HG02852 (cell line): ENCODE measurements around the gene SLC2A8.
A peak's percentile ranks its signal among the peaks of the same experiment; 100 is the strongest.

Experiments used
- ATAC-seq: cut with Tn5 transposase; IDR thresholded peaks from one replicate; pipeline ENCODE4 v1.9.1; 2021; ENCODE audit warnings: mild to moderate bottlenecking, moderate library complexity; ENCODE audit not compliant: unreplicated experiment

Gene SLC2A8

GRCh38 chr9:127426756-127427155 lies 29.8 kb downstream of the SLC2A8 start:
- ATAC-seq = no peak

GRCh38 chr9:127428348-127428747 lies 31.4 kb downstream of the SLC2A8 start:
- ATAC-seq = no peak

- ATAC-seq = no peak
Observed at GRCh38 chr9:127430415-127430814, 33.4 kb downstream of the SLC2A8 start.

DNA sequence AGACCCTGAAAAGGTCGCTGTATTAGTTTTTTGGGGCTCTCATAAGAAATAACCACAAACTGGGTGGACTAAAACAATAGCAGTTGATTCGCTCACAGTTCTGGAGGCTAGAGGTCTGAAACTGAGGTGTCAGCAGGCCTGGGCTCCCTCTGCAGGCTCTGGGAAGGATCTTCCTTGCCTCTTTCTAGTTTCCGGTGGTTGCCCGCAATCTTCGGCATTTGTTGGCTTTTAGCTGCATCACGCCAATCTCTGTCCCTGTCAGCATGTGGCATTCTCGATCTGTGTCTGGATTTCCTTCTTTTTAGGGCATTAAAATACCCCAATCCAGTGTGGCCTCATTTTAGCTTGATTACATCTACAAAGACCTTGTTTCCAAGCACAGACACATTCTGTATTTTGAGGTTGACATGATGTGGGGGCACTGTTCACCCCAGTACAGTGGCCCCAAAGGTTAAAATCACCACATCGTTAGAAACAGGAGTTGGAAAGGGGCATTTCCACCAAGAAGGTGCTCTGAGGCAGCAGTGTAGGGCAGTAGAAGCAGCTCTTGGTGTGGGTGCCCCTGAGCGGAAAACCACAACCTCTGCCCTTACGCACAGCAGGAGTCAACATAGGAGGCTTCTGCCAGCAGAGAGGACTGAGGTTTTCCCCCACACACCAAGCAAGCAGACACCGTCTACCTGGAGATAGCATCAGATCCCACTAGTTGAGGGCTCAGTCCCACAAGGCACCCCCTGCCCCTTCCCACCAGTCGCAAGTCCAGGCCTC lies 40.7 kb downstream of the SLC2A8 start:
- ATAC-seq = no peak

GRCh38 chr9:127438394-127438793 lies 41.4 kb downstream of the SLC2A8 start:
- ATAC-seq = no peak

DNA sequence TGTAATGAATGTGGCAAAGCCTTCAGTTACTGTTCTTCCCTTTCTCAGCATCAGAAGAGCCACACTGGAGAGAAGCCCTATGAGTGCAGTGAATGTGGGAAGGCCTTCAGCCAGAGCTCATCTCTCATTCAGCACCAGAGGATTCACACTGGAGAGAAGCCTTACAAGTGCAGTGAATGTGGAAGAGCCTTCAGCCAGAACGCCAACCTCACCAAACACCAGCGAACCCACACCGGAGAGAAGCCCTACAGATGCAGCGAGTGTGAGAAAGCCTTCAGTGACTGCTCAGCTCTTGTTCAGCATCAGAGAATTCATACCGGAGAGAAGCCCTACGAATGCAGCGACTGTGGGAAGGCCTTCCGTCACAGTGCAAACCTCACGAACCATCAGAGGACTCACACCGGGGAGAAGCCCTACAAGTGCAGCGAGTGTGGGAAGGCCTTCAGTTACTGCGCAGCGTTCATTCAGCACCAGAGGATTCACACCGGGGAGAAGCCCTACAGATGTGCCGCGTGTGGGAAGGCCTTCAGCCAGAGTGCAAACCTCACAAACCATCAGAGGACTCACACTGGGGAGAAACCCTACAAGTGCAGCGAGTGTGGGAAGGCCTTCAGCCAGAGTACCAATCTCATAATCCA lies 47.4 kb downstream of the SLC2A8 start:
- ATAC-seq = no peak

GRCh38 chr9:127444921-127445850 lies 48.2 kb downstream of the SLC2A8 start:
- no peak for ATAC-seq

- ATAC-seq = no peak
Observed at GRCh38 chr9:127445851-127446712, 49.1 kb downstream of the SLC2A8 start.

- no peak for ATAC-seq
Observed at GRCh38 chr9:127446713-127447415, 49.9 kb downstream of the SLC2A8 start.

- no peak for ATAC-seq
Observed at GRCh38 chr9:127447416-127448111, 50.6 kb downstream of the SLC2A8 start.

GRCh38 chr9:127448112-127448805 lies 51.3 kb downstream of the SLC2A8 start:
- ATAC-seq = no peak

- no peak for ATAC-seq
Observed at GRCh38 chr9:127449332-127449966, 52.5 kb downstream of the SLC2A8 start.

- ATAC-seq = no peak
Observed at GRCh38 chr9:127450243-127450760, 53.3 kb downstream of the SLC2A8 start.

- ATAC-seq = peak; percentile 69
Observed at GRCh38 chr9:127450830-127451607, 54.0 kb downstream of the SLC2A8 start, which contains the start of the genes LRSAM1 and RPL12. LRSAM1 (plus strand) TSS chr9:127451510; CDS start chr9:127454528, 3,018 bp downstream. RPL12 (minus strand) TSS chr9:127451406; CDS start chr9:127451317, 89 bp downstream.

GRCh38 chr9:127451608-127451857 lies 54.6 kb downstream of the SLC2A8 start:
- ATAC-seq = peak; percentile 13

- ATAC-seq = no peak
Observed at GRCh38 chr9:127451858-127452656, 55.1 kb downstream of the SLC2A8 start.
